HepG2 (cell line): ENCODE data around the gene NUSAP1.
"Not testable (repeated sequence)": the region's sequence is repeated elsewhere in the genome, so short reads cannot be mapped to it uniquely, and the experiment has no call there.

Experiments used
- ELF1 ChIP-seq: sonication (generic); formaldehyde crosslinking; IDR thresholded peaks from 2 replicates; pipeline ENCODE4 v1.4.0; 2020; ENCODE audit warnings: missing genetic modification reagents
- EP300 ChIP-seq, 3 experiments: sonication (generic) in 1 of 3; formaldehyde crosslinking in 1 of 3; IDR thresholded peaks; 2 replicates each; pipeline versions ENCODE4 v1.5.1 to v1.6.1; 2011 to 2020; ENCODE audit warnings: low read depth in 2 of 3, low read length in 2 of 3, borderline replicate concordance in 1 of 3, improper control_type of control experiment in 1 of 3, mild to moderate bottlenecking in 1 of 3, missing genetic modification reagents in 1 of 3, moderate library complexity in 1 of 3
- GABPA ChIP-seq, 2 experiments: IDR thresholded peaks; 2 replicates each; pipeline ENCODE4 v1.6.1; 2011 to 2016; ENCODE audit warnings: low read depth in 2 of 2, low read length in 1 of 2, missing biosample characterization in 1 of 2, missing genetic modification characterization in 1 of 2
- HOXA7 ChIP-seq: sonication (generic); formaldehyde crosslinking; IDR thresholded peaks from 2 replicates; pipeline ENCODE4 v1.8.1; 2022; ENCODE audit warnings: mild to moderate bottlenecking, missing genetic modification reagents, moderate library complexity
- KAT8 ChIP-seq: IDR thresholded peaks from 2 replicates; pipeline ENCODE4 v1.6.1; 2016; ENCODE audit warnings: missing genetic modification reagents, missing compliant biosample characterization
- NR3C1 ChIP-seq: sonication (generic); formaldehyde crosslinking; IDR thresholded peaks from 2 replicates; pipeline ENCODE4 v1.4.0; 2020; ENCODE audit warnings: missing genetic modification reagents
- POLR2A ChIP-seq, 2 experiments: IDR thresholded peaks; 2 replicates each; pipeline ENCODE4 v1.6.1; 2011; ENCODE audit warnings: low read depth in 2 of 2, low read length in 2 of 2, mild to moderate bottlenecking in 1 of 2, moderate library complexity in 1 of 2; ENCODE audit not compliant: insufficient read depth in 1 of 2
- RARG ChIP-seq: sonication (generic); formaldehyde crosslinking; IDR thresholded peaks from 2 replicates; pipeline ENCODE4 v1.4.0; 2020; ENCODE audit warnings: low read depth, mild to moderate bottlenecking, missing genetic modification reagents
- SIN3A ChIP-seq: IDR thresholded peaks from 2 replicates; pipeline ENCODE4 v1.6.1; 2011; ENCODE audit warnings: low read depth, mild to moderate bottlenecking, control low read depth, low read length, borderline replicate concordance
- TOE1 ChIP-seq: sonication (generic); formaldehyde crosslinking; IDR thresholded peaks from 2 replicates; pipeline ENCODE4 v1.4.0; 2020; ENCODE audit warnings: mild to moderate bottlenecking, missing genetic modification reagents
- ZNF207 ChIP-seq: fragments of 450-650 bp; IDR thresholded peaks from 2 replicates; pipeline ENCODE4 v1.6.1; 2016; ENCODE audit warnings: antibody characterized with exemption, borderline replicate concordance
- ZZZ3 ChIP-seq: sonication (generic); formaldehyde crosslinking; IDR thresholded peaks from 2 replicates; pipeline ENCODE4 v1.4.0; 2020; ENCODE audit warnings: missing genetic modification reagents, mild to moderate bottlenecking, borderline replicate concordance
- TF ChIP-seq, protein P1 (sequence below): sonication (generic); formaldehyde crosslinking; IDR thresholded peaks from 2 replicates; pipeline ENCODE4 v1.5.0; 2020; ENCODE audit warnings: mild to moderate bottlenecking, missing genetic modification reagents, moderate library complexity
- TF ChIP-seq, protein P2 (sequence below), 2 experiments: IDR thresholded peaks; 2 replicates each; pipeline ENCODE4 v1.6.1; 2011 to 2012; ENCODE audit warnings: low read length in 2 of 2, borderline replicate concordance in 1 of 2, low read depth in 1 of 2, mild to moderate bottlenecking in 1 of 2, moderate library complexity in 1 of 2

DNA sequence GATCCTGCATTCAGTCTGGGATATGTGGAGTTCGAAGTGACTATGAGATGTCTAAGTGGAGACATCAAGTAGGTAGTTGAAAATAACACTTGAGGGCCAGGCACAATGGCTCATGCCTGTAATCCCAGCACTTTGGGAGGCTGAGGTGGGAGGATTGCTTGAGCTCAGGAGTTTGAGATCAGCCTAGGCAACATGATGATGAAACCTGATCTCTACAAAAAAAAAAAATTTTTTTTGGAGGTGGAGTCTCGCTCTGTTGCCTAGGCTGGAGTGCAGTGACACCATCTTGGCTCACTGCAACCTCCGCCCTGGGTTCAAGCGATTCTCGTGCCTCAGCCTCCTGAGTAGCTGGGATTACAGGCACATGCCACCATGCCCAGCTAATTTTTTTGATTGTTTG lies 93.2 kb downstream of the NUSAP1 start:
- TF ChIP-seq GABPA (IDR thresholded peaks at IDR 0.05; ENCODE audit: low read depth, low read length); GABPA (CRISPR knock-in tag; IDR thresholded peaks at IDR 0.05; ENCODE audit: low read depth); TOE1 (CRISPR knock-in tag); POLR2A (IDR thresholded peaks at IDR 0.05; ENCODE audit: insufficient read depth in 1 of 2, low read depth in 2 of 2, low read length in 2 of 2); SIN3A; ELF1 (CRISPR knock-in tag); KAT8; EP300 (IDR thresholded peaks at IDR 0.05; ENCODE audit: low read depth in 2 of 2, low read length in 2 of 2); EP300 (CRISPR knock-in tag; IDR thresholded peaks at IDR 0.05; ENCODE audit: borderline replicate concordance); HOXA7 (CRISPR knock-in tag); ZNF207; NR3C1; RARG; ZZZ3 (CRISPR knock-in tag): not testable (repeated sequence)
- TF ChIP-seq, protein P1, sequence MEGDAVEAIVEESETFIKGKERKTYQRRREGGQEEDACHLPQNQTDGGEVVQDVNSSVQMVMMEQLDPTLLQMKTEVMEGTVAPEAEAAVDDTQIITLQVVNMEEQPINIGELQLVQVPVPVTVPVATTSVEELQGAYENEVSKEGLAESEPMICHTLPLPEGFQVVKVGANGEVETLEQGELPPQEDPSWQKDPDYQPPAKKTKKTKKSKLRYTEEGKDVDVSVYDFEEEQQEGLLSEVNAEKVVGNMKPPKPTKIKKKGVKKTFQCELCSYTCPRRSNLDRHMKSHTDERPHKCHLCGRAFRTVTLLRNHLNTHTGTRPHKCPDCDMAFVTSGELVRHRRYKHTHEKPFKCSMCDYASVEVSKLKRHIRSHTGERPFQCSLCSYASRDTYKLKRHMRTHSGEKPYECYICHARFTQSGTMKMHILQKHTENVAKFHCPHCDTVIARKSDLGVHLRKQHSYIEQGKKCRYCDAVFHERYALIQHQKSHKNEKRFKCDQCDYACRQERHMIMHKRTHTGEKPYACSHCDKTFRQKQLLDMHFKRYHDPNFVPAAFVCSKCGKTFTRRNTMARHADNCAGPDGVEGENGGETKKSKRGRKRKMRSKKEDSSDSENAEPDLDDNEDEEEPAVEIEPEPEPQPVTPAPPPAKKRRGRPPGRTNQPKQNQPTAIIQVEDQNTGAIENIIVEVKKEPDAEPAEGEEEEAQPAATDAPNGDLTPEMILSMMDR (CRISPR knock-in tag) = not testable (repeated sequence)
- TF ChIP-seq, protein P2, sequence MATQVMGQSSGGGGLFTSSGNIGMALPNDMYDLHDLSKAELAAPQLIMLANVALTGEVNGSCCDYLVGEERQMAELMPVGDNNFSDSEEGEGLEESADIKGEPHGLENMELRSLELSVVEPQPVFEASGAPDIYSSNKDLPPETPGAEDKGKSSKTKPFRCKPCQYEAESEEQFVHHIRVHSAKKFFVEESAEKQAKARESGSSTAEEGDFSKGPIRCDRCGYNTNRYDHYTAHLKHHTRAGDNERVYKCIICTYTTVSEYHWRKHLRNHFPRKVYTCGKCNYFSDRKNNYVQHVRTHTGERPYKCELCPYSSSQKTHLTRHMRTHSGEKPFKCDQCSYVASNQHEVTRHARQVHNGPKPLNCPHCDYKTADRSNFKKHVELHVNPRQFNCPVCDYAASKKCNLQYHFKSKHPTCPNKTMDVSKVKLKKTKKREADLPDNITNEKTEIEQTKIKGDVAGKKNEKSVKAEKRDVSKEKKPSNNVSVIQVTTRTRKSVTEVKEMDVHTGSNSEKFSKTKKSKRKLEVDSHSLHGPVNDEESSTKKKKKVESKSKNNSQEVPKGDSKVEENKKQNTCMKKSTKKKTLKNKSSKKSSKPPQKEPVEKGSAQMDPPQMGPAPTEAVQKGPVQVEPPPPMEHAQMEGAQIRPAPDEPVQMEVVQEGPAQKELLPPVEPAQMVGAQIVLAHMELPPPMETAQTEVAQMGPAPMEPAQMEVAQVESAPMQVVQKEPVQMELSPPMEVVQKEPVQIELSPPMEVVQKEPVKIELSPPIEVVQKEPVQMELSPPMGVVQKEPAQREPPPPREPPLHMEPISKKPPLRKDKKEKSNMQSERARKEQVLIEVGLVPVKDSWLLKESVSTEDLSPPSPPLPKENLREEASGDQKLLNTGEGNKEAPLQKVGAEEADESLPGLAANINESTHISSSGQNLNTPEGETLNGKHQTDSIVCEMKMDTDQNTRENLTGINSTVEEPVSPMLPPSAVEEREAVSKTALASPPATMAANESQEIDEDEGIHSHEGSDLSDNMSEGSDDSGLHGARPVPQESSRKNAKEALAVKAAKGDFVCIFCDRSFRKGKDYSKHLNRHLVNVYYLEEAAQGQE (IDR thresholded peaks at IDR 0.05; ENCODE audit: borderline replicate concordance in 1 of 2, low read depth in 1 of 2, low read length in 2 of 2) = not testable (repeated sequence)
